CD4-positive, CD25-positive, alpha-beta regulatory T cell (primary cell): ENCODE results near the gene IRAK4. TPM values are rescaled to one million over a fixed set of nuclear protein-coding genes. Genes with fewer than 3 reads are reported as not detected.
"Not testable (repeated sequence)": the region's sequence is repeated elsewhere in the genome, so short reads cannot be mapped to it uniquely, and the experiment has no call there.

ENCODE experiments used
- ATAC-seq, 2 donors: fragments of 150-1000 bp; cut with Tn5 transposase; one replicate each; pipeline ENCODE4 v1.10.0; 2021; ENCODE audit warnings: low read depth in 2 of 2, moderate number of reproducible peaks in 2 of 2, moderate library complexity in 1 of 2
- DNase-seq, 3 donors: peaks; one replicate each; pipeline versions ENCODE4 v3.0.0 to v3.0.0-alpha.2; 2012 to 2022; ENCODE audit warnings: mixed read lengths in 1 of 3
- H3K27ac ChIP-seq: one replicate; pipeline ENCODE4 v1.7.0; 2013; ENCODE audit warnings: mild to moderate bottlenecking, low read length; ENCODE audit not compliant: insufficient read depth, poor library complexity, severe bottlenecking
- H3K27me3 ChIP-seq: one replicate; pipeline ENCODE4 v1.7.0; 2013; ENCODE audit warnings: low read length; ENCODE audit not compliant: control insufficient read depth, insufficient read depth
- H3K36me3 ChIP-seq: one replicate; pipeline ENCODE4 v1.7.0; 2013; ENCODE audit warnings: mild to moderate bottlenecking, low read length, moderate library complexity; ENCODE audit not compliant: control insufficient read depth, insufficient read depth
- H3K4me1 ChIP-seq: 2 replicates; pipeline ENCODE4 v1.7.0; 2013; ENCODE audit warnings: mild to moderate bottlenecking, low read length; ENCODE audit not compliant: insufficient read depth, control insufficient read depth, poor library complexity, severe bottlenecking
- H3K4me3 ChIP-seq: one replicate; pipeline ENCODE4 v1.7.0; 2013; ENCODE audit warnings: low read depth, mild to moderate bottlenecking, low read length, moderate library complexity
- H3K9me3 ChIP-seq, 2 experiments: 1 replicate in 1 of 2; 2 replicates in 1 of 2; pipeline ENCODE4 v1.7.0; 2013; ENCODE audit warnings: low read length in 2 of 2, mild to moderate bottlenecking in 1 of 2, moderate library complexity in 1 of 2; ENCODE audit not compliant: control insufficient read depth in 2 of 2
- H3K27ac Mint-ChIP-seq, 3 donors: one replicate each; pipeline ENCODE4 v1.8.0; 2020 to 2022; ENCODE audit warnings: mild to moderate bottlenecking in 3 of 3, mixed read lengths in 3 of 3, moderate library complexity in 2 of 3
- H3K27me3 Mint-ChIP-seq: one replicate; pipeline ENCODE4 v1.8.0; 2022; ENCODE audit warnings: mild to moderate bottlenecking, mixed read lengths
- H3K36me3 Mint-ChIP-seq: one replicate; pipeline ENCODE4 v1.8.0; 2020; ENCODE audit warnings: mixed read lengths
- H3K4me1 Mint-ChIP-seq, 4 donors: one replicate each; pipeline ENCODE4 v1.8.0; 2020 to 2022; ENCODE audit warnings: mixed read lengths in 4 of 4, mild to moderate bottlenecking in 1 of 4
- H3K4me3 Mint-ChIP-seq, 4 donors: one replicate each; pipeline ENCODE4 v1.8.0; 2020 to 2022; ENCODE audit warnings: mild to moderate bottlenecking in 4 of 4, mixed read lengths in 4 of 4, moderate library complexity in 3 of 4
- H3K9me3 Mint-ChIP-seq, 7 donors: one replicate each; pipeline ENCODE4 v1.8.0; 2020 to 2022; ENCODE audit warnings: mixed read lengths in 7 of 7, mild to moderate bottlenecking in 3 of 7, moderate library complexity in 2 of 7
- polyA plus RNA-seq, 4 donors: library from polyadenylated mRNA; unstranded; fragments of 300-500 nt; fragmentation: Illumina TruSeq; gene quantifications; one replicate each; pipeline ENCODE4 v1.2.3, GENCODE V29; 2021
- total RNA-seq: library from RNA; stranded (reverse); gene quantifications from one replicate; pipeline ENCODE4 v1.2.3, GENCODE V29; 2022

Gene IRAK4
- total and polyA plus RNA-seq, 5 donors from 2014 or later: 25.6 to 56.7 (median 33.5) TPM

DNA sequence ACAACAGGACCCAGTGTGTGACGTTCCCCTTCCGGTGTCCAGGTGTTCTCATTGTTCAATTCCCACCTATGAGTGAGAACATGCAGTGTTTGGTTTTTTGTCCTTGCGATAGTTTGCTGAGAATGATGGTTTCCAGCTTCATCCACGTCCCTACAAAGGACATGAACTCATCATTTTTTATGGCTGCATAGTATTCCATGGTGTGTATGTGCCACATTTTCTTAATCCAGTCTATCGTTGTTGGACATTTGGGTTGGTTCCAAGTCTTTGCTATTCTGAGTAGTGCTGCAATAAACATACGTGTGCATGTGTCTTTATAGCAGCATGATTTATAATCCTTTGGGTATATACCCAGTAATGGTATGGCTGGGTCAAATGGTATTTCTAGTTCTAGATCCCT, 7.4 kb upstream of the IRAK4 start:
- not testable (repeated sequence) for H3K4me3 Mint-ChIP-seq, H3K9me3 Mint-ChIP-seq, H3K27me3 Mint-ChIP-seq, DNase-seq, H3K27ac ChIP-seq, H3K4me1 ChIP-seq, H3K9me3 ChIP-seq, H3K27me3 ChIP-seq, ATAC-seq, H3K4me3 ChIP-seq, H3K36me3 ChIP-seq, H3K27ac Mint-ChIP-seq
- Mint-ChIP-seq H3K36me3 (peaks cover 46% of the 10 kb centered on the region), H3K4me1 (peaks cover 25 to 50% (median 33%) of the 10 kb centered on the region in 4 donors)

- ATAC-seq: no peak
- H3K27me3 Mint-ChIP-seq: no peaks in the 10 kb centered on the region
Measured at GRCh38 chr12:43754015-43754414, 4.7 kb upstream of the IRAK4 start.

GRCh38 chr12:43758247-43758727, 464 bp upstream of the IRAK4 start:
- no peaks in the 10 kb centered on the region for H3K27me3 ChIP-seq
- Mint-ChIP-seq H3K27ac (peak overlapping the region; percentile 99), H3K9me3 (peaks cover 0 to 4% (median 0%) of the 10 kb centered on the region in 7 donors), H3K4me3 (peak overlapping the region; percentile 91 to 99 (median 98)), H3K36me3 (peaks cover 24% of the 10 kb centered on the region), H3K27me3 (no peaks in the 10 kb centered on the region), H3K4me1 (peaks cover 57 to 90% (median 68%) of the 10 kb centered on the region in 4 donors)
- DNase-seq: no peak
- H3K4me1 ChIP-seq: peaks cover 58% of the 10 kb centered on the region
- H3K4me3 ChIP-seq: peak overlapping the region; percentile 90
- peak; percentile 5 to 6 for ATAC-seq
- no peaks in the 10 kb centered on the region for H3K9me3 ChIP-seq
- H3K36me3 ChIP-seq: peaks cover 5% of the 10 kb centered on the region
- peak overlapping the region; percentile 98 for H3K27ac ChIP-seq

More at GRCh38 chr12:43754015-43754414, 4.7 kb upstream of the IRAK4 start:
- H3K27ac ChIP-seq: no peak overlapping the region
- DNase-seq: no peak
- Mint-ChIP-seq H3K27ac (no peak overlapping the region), H3K4me3 (peak overlapping the region in 1 of 4 donors; percentile 38), H3K36me3 (peaks cover 40% of the 10 kb centered on the region), H3K9me3 (peaks cover 0 to 4% (median 2%) of the 10 kb centered on the region in 7 donors), H3K4me1 (peaks cover 40 to 73% (median 44%) of the 10 kb centered on the region in 4 donors)
- no peak overlapping the region for H3K4me3 ChIP-seq
- no peaks in the 10 kb centered on the region for H3K9me3 ChIP-seq
- peaks cover 20% of the 10 kb centered on the region for H3K4me1 ChIP-seq
- H3K36me3 ChIP-seq: peaks cover 8% of the 10 kb centered on the region
- no peaks in the 10 kb centered on the region for H3K27me3 ChIP-seq

- H3K4me1 ChIP-seq: peaks cover 60% of the 10 kb centered on the region
- no peaks in the 10 kb centered on the region for H3K27me3 ChIP-seq
- Mint-ChIP-seq H3K27me3 (no peaks in the 10 kb centered on the region), H3K9me3 (peaks cover 0 to 2% (median 0%) of the 10 kb centered on the region in 7 donors), H3K27ac (peak overlapping the region; percentile 95 to 99 (median 99)), H3K36me3 (peaks cover 21% of the 10 kb centered on the region), H3K4me3 (peak overlapping the region; percentile 91 to 99 (median 98)), H3K4me1 (peaks cover 48 to 76% (median 59%) of the 10 kb centered on the region in 4 donors)
- peaks cover 4% of the 10 kb centered on the region for H3K36me3 ChIP-seq
- no peak for DNase-seq
- no peaks in the 10 kb centered on the region for H3K9me3 ChIP-seq
- ATAC-seq: no peak
- no peak overlapping the region for H3K27ac ChIP-seq
- peak overlapping the region; percentile 90 for H3K4me3 ChIP-seq
Measured at GRCh38 chr12:43760396-43760795, 1.6 kb downstream of the IRAK4 start.

DNA sequence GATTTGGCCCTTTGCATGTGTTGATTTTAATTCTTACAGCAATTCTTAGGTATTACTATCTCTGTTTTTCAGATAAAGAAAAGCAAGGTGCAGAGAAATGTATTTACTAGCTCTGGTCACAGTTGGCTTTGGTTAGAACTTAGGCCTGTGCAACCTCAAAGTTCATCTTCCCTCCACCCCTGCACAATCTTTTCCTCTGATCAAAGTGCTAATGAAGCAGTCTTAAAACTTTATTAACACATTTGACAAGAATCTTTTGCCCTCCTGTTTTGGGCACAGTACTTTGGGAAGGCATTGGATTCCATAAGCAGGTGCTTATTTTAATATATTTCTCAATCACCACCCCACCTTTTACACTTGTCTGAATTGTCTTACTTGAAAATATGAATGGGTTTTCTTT, 2.7 kb downstream of the IRAK4 start:
- Mint-ChIP-seq H3K4me3 (peak overlapping the region; percentile 76 to 91 (median 78)), H3K36me3 (peaks cover 17% of the 10 kb centered on the region), H3K27ac (peak overlapping the region; percentile 71 to 88 (median 84)), H3K27me3 (no peaks in the 10 kb centered on the region), H3K4me1 (peaks cover 36 to 65% (median 50%) of the 10 kb centered on the region in 4 donors), H3K9me3 (peaks cover 0 to 2% (median 0%) of the 10 kb centered on the region in 7 donors)
- Histone ChIP-seq H3K36me3 (peaks cover 9% of the 10 kb centered on the region), H3K9me3 (no peaks in the 10 kb centered on the region), H3K4me3 (peak overlapping the region; percentile 90), H3K4me1 (peaks cover 60% of the 10 kb centered on the region), H3K27me3 (no peaks in the 10 kb centered on the region), H3K27ac (peak overlapping the region; percentile 41)
- peak in 1 of 3 donors; percentile 26 for DNase-seq
- ATAC-seq: no peak

GRCh38 chr12:43762596-43762995, 3.8 kb downstream of the IRAK4 start:
- Histone ChIP-seq H3K4me1 (peaks cover 57% of the 10 kb centered on the region), H3K27ac (no peak overlapping the region), H3K27me3 (no peaks in the 10 kb centered on the region), H3K4me3 (peak overlapping the region; percentile 90), H3K36me3 (peaks cover 9% of the 10 kb centered on the region), H3K9me3 (no peaks in the 10 kb centered on the region)
- Mint-ChIP-seq H3K27ac (peak overlapping the region; percentile 23 to 91 (median 84)), H3K36me3 (peaks cover 17% of the 10 kb centered on the region), H3K4me3 (peak overlapping the region; percentile 74 to 79 (median 76)), H3K4me1 (peaks cover 30 to 56% (median 44%) of the 10 kb centered on the region in 4 donors), H3K9me3 (peaks cover 0 to 1% (median 0%) of the 10 kb centered on the region in 7 donors), H3K27me3 (no peaks in the 10 kb centered on the region)
- ATAC-seq (no peak), DNase-seq (no peak)

DNA sequence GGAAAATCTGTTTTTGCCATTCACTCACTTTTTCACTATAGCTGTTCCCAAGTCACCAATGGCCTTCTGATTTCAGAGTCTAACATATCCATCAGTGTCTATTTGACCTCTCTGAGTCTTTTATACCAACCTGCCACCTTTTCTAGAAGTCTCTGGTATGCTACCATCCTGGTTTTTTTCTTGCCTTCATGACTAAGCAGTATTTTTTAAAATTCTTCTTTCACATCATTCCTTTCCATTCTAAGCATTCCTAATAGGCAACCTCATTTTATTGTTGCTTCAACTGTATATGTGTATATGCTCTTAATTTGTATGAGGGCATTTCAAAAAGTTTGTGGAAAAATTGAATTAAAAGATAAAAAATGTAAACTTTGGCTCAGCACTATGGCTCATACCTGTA, 5.0 kb downstream of the IRAK4 start:
- H3K4me3 Mint-ChIP-seq: peak overlapping the region in 3 of 4 donors; percentile 17 to 59 (median 43)
- H3K36me3 ChIP-seq: peaks cover 17% of the 10 kb centered on the region
- ATAC-seq (no peak), DNase-seq (no peak)
- H3K27me3 ChIP-seq: no peaks in the 10 kb centered on the region
- H3K27ac ChIP-seq: no peak overlapping the region
- H3K4me3 ChIP-seq: no peak overlapping the region
- H3K4me1 Mint-ChIP-seq: peaks cover 27 to 48% (median 38%) of the 10 kb centered on the region in 4 donors
- no peaks in the 10 kb centered on the region for H3K9me3 Mint-ChIP-seq
- peaks cover 21% of the 10 kb centered on the region for H3K36me3 Mint-ChIP-seq
- no peaks in the 10 kb centered on the region for H3K9me3 ChIP-seq
- peaks cover 50% of the 10 kb centered on the region for H3K4me1 ChIP-seq
- no peaks in the 10 kb centered on the region for H3K27me3 Mint-ChIP-seq
- H3K27ac Mint-ChIP-seq: peak overlapping the region in 1 of 3 donors; percentile 44

DNA sequence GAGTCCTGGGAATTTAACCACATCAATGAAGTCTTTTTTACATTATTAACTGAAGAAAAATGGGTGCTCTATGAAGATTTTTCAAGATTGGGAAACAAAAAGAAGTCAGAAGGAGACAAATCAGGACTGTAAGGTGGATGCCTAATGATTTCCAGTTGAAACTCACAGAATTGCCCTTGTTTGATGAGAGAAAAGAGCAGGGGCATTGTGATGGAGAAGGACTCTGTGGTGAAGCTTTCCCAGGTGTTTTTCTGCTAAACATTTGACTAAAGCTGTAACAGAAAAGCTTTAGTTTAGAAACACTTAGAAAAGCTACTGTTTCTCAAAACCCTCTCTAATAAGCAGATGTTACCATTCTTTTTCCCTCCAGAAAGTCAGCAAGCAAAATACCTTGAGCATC, 5.8 kb downstream of the IRAK4 start:
- no peak overlapping the region for H3K4me3 Mint-ChIP-seq
- no peak for ATAC-seq
- Histone ChIP-seq H3K27me3 (no peaks in the 10 kb centered on the region), H3K36me3 (peaks cover 23% of the 10 kb centered on the region), H3K4me1 (peaks cover 47% of the 10 kb centered on the region), H3K4me3 (no peak overlapping the region), H3K9me3 (no peaks in the 10 kb centered on the region), H3K27ac (no peak overlapping the region)
- no peaks in the 10 kb centered on the region for H3K9me3 Mint-ChIP-seq
- peaks cover 28 to 45% (median 36%) of the 10 kb centered on the region in 4 donors for H3K4me1 Mint-ChIP-seq
- no peak for DNase-seq
- H3K27me3 Mint-ChIP-seq: no peaks in the 10 kb centered on the region
- peaks cover 24% of the 10 kb centered on the region for H3K36me3 Mint-ChIP-seq
- no peak overlapping the region for H3K27ac Mint-ChIP-seq
